SK-N-MC (cell line): ENCODE data around the gene PTRH2.
"Not testable (repeated sequence)": the region's sequence is repeated elsewhere in the genome, so short reads cannot be mapped to it uniquely, and the experiment has no call there.

Experiments used
- DNase-seq: peaks from one replicate; pipeline ENCODE4 v3.0.0-alpha.2; 2011; ENCODE audit warnings: low read depth, low spot score
- H3K27ac ChIP-seq: fragments of 200-600 bp; sonication (generic); 2 replicates; pipeline ENCODE4 v1.5.1; 2016; ENCODE audit warnings: mixed run types
- H3K36me3 ChIP-seq: fragments of 200-600 bp; sonication (generic); 2 replicates; pipeline ENCODE4 v1.6.1; 2017; ENCODE audit warnings: antibody characterized with exemption, low read length, mixed read lengths; ENCODE audit not compliant: insufficient read depth
- H3K4me3 ChIP-seq: fragments of 200-600 bp; sonication (generic); 2 replicates; pipeline ENCODE4 v1.5.1; 2016
- H3K9ac ChIP-seq: fragments of 200-600 bp; sonication (generic); 2 replicates; pipeline ENCODE4 v1.8.0; 2017; ENCODE audit warnings: mixed run types, mixed read lengths; ENCODE audit not compliant: insufficient read length
- H3K9me3 ChIP-seq: fragments of 200-600 bp; sonication (generic); 2 replicates; pipeline ENCODE4 v1.6.1; 2017; ENCODE audit warnings: low read depth, mild to moderate bottlenecking, antibody characterized with exemption, low read length, moderate library complexity, mixed read lengths
- EZH2 ChIP-seq: fragments of 200-600 bp; sonication (generic); IDR thresholded peaks from one replicate; pipeline ENCODE4 v1.6.1; 2017; ENCODE audit warnings: antibody characterized with exemption
- FOXP2 ChIP-seq: optimal IDR thresholded peaks from 2 replicates; pipeline ENCODE3; 2011; ENCODE audit warnings: mild to moderate bottlenecking, moderate library complexity; ENCODE audit not compliant: insufficient read depth; ENCODE audit errors: extremely low read length, control extremely low read depth
- POLR2AphosphoS5 ChIP-seq: IDR thresholded peaks from 2 replicates; pipeline ENCODE4 v1.6.1; 2012; ENCODE audit warnings: mild to moderate bottlenecking, low read depth, low read length, borderline replicate concordance

PTRH2 gene

DNA sequence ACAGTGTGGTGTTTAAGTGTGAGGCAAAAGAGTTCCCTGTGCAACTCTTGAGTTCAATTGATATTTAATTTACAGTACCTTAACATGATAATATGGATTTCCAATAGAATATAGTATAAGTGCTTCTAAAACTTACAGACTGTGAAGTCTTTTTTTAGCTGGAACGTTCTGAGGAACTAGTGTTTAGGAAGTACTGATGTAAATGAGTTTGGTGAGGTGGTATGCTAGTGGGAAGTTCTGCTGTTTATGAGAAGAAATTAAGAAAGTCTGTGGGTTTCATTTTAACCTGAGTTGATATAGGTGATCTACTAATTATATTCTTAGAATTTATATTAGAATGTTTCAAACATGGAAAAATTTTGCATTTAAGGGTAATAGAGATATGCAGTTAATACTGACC is 32.0 kb downstream of the PTRH2 start:
- Histone ChIP-seq H3K9ac (no peak overlapping the region), H3K9me3 (no peaks in the 10 kb centered on the region), H3K4me3 (no peak overlapping the region), H3K36me3 (peaks cover 98% of the 10 kb centered on the region), H3K27ac (no peak overlapping the region)
- no peak for DNase-seq
- TF ChIP-seq EZH2 (no peak), POLR2AphosphoS5 (no peak), FOXP2 (no peak)

- Histone ChIP-seq H3K36me3 (peaks cover 99% of the 10 kb centered on the region), H3K27ac (no peak overlapping the region), H3K9ac (no peak overlapping the region), H3K4me3 (no peak overlapping the region), H3K9me3 (no peaks in the 10 kb centered on the region)
- no peak for DNase-seq
- TF ChIP-seq FOXP2: no peak
- no peak for TF ChIP-seq EZH2
- TF ChIP-seq POLR2AphosphoS5: no peak
Observed at GRCh38 chr17:59671386-59671785, 35.8 kb downstream of the PTRH2 start.

DNA sequence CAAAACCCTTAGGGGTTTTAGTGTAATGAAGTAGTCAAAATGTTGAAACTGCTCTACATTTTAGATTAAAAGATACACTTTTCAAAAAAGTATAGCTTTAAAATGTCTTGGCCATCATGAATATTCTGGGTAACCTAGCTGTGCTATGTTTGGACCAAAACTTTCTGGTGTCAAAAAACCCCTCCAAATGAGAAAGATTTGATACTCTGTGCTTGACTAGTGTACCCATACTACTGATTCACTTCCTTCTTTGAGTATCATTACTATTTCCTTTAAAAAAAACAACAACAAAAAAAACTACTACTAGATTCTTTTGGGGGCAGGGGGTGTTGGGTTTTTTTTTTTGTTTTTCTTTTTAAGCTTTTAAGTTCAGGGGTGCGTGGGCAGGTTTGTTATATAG is 37.3 kb downstream of the PTRH2 start:
- H3K27ac ChIP-seq: no peak overlapping the region
- H3K9me3 ChIP-seq: no peaks in the 10 kb centered on the region
- no peak for DNase-seq
- H3K36me3 ChIP-seq: peaks cover 97% of the 10 kb centered on the region
- no peak overlapping the region for H3K4me3 ChIP-seq
- no peak overlapping the region for H3K9ac ChIP-seq
- TF ChIP-seq POLR2AphosphoS5 (no peak), FOXP2 (no peak), EZH2 (no peak)

GRCh38 chr17:59669411-59669810 is 37.8 kb downstream of the PTRH2 start:
- no peaks in the 10 kb centered on the region for H3K9me3 ChIP-seq
- no peak overlapping the region for H3K27ac ChIP-seq
- DNase-seq: no peak
- peaks cover 97% of the 10 kb centered on the region for H3K36me3 ChIP-seq
- no peak overlapping the region for H3K4me3 ChIP-seq
- TF ChIP-seq POLR2AphosphoS5: no peak
- no peak for TF ChIP-seq EZH2
- TF ChIP-seq FOXP2: no peak
- no peak overlapping the region for H3K9ac ChIP-seq

DNA sequence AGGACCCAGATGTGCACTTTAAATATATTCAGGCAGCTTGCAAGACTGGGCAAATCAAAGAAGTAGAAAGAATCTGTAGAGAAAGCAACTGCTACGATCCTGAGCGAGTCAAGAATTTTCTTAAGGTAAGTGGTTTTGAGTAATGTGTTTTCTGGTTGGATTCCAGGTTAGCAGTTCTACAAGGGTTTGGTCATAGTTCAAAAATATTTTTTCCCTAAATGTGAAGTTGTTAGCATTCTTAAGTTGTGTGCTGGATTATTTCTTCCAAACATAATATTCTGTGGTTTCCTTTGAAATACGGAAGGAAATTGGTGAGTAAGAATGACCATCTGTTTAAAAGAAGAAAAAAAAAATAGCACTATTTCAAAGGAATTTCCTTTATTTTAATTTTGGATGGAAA is 38.4 kb downstream of the PTRH2 start:
- H3K9me3 ChIP-seq: no peaks in the 10 kb centered on the region
- peaks cover 97% of the 10 kb centered on the region for H3K36me3 ChIP-seq
- no peak overlapping the region for H3K9ac ChIP-seq
- no peak for DNase-seq
- no peak overlapping the region for H3K4me3 ChIP-seq
- H3K27ac ChIP-seq: no peak overlapping the region; the same call in 1 of the 2 replicates
- TF ChIP-seq EZH2 (no peak), FOXP2 (no peak), POLR2AphosphoS5 (no peak)

- peaks cover 97% of the 10 kb centered on the region for H3K36me3 ChIP-seq
- H3K9ac ChIP-seq: no peak overlapping the region
- H3K4me3 ChIP-seq: no peak overlapping the region
- H3K9me3 ChIP-seq: no peaks in the 10 kb centered on the region
- H3K27ac ChIP-seq: 0 out of 2 replicates have a peak overlapping the region, but pooled peaks have one; percentile 29
- TF ChIP-seq POLR2AphosphoS5 (no peak), EZH2 (no peak), FOXP2 (no peak)
- DNase-seq: no peak
Observed at GRCh38 chr17:59666235-59666634, 41.0 kb downstream of the PTRH2 start.

DNA sequence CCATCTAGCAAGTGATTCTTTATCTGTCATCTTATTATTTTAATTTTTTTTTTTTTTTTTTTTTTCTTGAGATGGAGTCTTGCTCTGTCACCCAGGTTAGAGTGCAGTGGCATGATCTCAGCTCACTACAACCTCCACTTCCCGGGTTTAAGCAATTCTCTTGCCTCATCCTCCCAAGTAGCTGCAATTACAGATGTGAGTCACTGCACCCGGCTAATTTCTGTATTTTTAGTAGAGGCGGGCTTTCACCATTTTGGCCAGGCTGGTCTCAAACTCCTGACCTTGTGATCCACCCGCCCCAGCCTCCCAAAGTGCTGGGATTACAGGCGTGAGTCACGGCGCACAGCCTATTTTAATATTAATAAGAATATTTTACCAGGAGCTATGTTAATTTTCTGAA is 50.6 kb downstream of the PTRH2 start:
- not testable (repeated sequence) for DNase-seq, H3K27ac ChIP-seq, H3K9me3 ChIP-seq, H3K4me3 ChIP-seq, H3K9ac ChIP-seq
- peaks cover 89% of the 10 kb centered on the region for H3K36me3 ChIP-seq

DNA sequence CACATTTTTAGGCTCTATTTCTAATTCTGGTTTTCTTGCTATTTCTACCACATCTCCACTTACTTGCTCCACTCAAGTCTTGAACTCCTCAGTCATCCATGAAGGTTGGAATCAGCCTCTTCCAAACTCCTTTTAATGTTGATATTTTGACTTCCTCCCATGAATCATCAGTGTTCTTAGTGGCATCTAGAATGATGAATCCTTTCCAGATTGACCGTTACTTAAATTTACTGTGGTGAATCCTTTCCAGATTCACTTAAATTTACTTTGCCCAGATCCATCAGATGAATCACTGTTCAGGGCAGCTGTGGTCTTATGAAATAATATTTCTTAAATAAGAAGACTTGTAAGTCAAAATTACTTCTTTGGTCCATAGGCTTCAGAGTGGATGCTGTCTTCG is 55.1 kb downstream of the PTRH2 start:
- peaks cover 95% of the 10 kb centered on the region for H3K36me3 ChIP-seq
- no peak for DNase-seq

GRCh38 chr17:59651346-59651745 is 55.9 kb downstream of the PTRH2 start:
- H3K4me3 ChIP-seq: no peak overlapping the region
- DNase-seq: no peak
- H3K9ac ChIP-seq: no peak overlapping the region
- TF ChIP-seq EZH2 (no peak), FOXP2 (no peak), POLR2AphosphoS5 (no peak)
- no peak overlapping the region for H3K27ac ChIP-seq
- peaks cover 8% of the 10 kb centered on the region; the same call in 1 of the 2 replicates for H3K9me3 ChIP-seq
- H3K36me3 ChIP-seq: peaks cover 96% of the 10 kb centered on the region

More for the DNA sequence above, 55.1 kb downstream of the PTRH2 start:
- no peak overlapping the region for H3K27ac ChIP-seq
- no peak overlapping the region for H3K4me3 ChIP-seq
- no peak for TF ChIP-seq EZH2
- TF ChIP-seq FOXP2: no peak
- no peak for TF ChIP-seq POLR2AphosphoS5
- H3K9ac ChIP-seq: no peak overlapping the region
- peaks cover 8% of the 10 kb centered on the region; the same call in 1 of the 2 replicates for H3K9me3 ChIP-seq

- no peak overlapping the region for H3K27ac ChIP-seq
- DNase-seq: no peak
- H3K36me3 ChIP-seq: peaks cover 96% of the 10 kb centered on the region
- no peak overlapping the region for H3K9ac ChIP-seq
- peaks cover 8% of the 10 kb centered on the region; the same call in 1 of the 2 replicates for H3K9me3 ChIP-seq
- no peak for TF ChIP-seq POLR2AphosphoS5
- no peak for TF ChIP-seq EZH2
- no peak for TF ChIP-seq FOXP2
- H3K4me3 ChIP-seq: no peak overlapping the region
Observed at GRCh38 chr17:59650642-59651041, 56.6 kb downstream of the PTRH2 start.
